Spleen (tissue), 11 donors: ENCODE measurements around the gene THNSL1. TPM values are rescaled to one million over a fixed set of nuclear protein-coding genes. Genes with fewer than 3 reads are reported as not detected.

Experiments
- DNase-seq: peaks from one replicate; pipeline ENCODE4 v3.0.0-alpha.2; 2020
- H3K27ac ChIP-seq, 8 donors: fragments of 200-600 bp; sonication (generic) in 7 of 8; 1 replicate in 4 of 8; 2 replicates in 4 of 8; pipeline versions ENCODE4 v1.5.0 to v1.8.0; 2016 to 2021; ENCODE audit warnings: inconsistent platforms in 4 of 8, mild to moderate bottlenecking in 4 of 8, moderate library complexity in 1 of 8
- H3K27me3 ChIP-seq, 7 donors: fragments of 200-600 bp; sonication (generic) in 6 of 7; replicated peaks in 1 of 7; 1 replicate in 4 of 7; 2 replicates in 3 of 7; pipeline versions ENCODE4 v1.5.0 to v1.8.0; 2016 to 2021; ENCODE audit warnings: inconsistent platforms in 3 of 7, mild to moderate bottlenecking in 1 of 7
- H3K36me3 ChIP-seq, 6 donors: fragments of 200-600 bp; sonication (generic) in 5 of 6; 1 replicate in 4 of 6; 2 replicates in 2 of 6; pipeline versions ENCODE4 v1.5.0 to v1.8.0; 2016 to 2021; ENCODE audit warnings: inconsistent platforms in 2 of 6
- H3K4me1 ChIP-seq, 6 donors: fragments of 200-600 bp; sonication (generic) in 5 of 6; 1 replicate in 3 of 6; 2 replicates in 3 of 6; pipeline versions ENCODE4 v1.5.0 to v1.8.0; 2016 to 2021; ENCODE audit warnings: inconsistent platforms in 3 of 6
- H3K4me3 ChIP-seq, 8 donors: fragments of 200-600 bp; sonication (generic) in 7 of 8; 1 replicate in 4 of 8; 2 replicates in 4 of 8; pipeline versions ENCODE4 v1.5.0 to v1.8.0; 2016 to 2021; ENCODE audit warnings: inconsistent platforms in 4 of 8, mild to moderate bottlenecking in 4 of 8, moderate library complexity in 2 of 8
- H3K9me3 ChIP-seq, 8 donors: fragments of 200-600 bp; sonication (generic) in 7 of 8; 1 replicate in 4 of 8; 2 replicates in 4 of 8; pipeline versions ENCODE4 v1.5.0 to v1.8.0; 2016 to 2021; ENCODE audit warnings: inconsistent platforms in 4 of 8
- POLR2A ChIP-seq, 3 donors: fragments of 450-650 bp; IDR thresholded peaks; one replicate each; pipeline ENCODE4 v1.5.1; 2017; ENCODE audit warnings: antibody characterized with exemption in 3 of 3, mild to moderate bottlenecking in 1 of 3
- POLR2AphosphoS5 ChIP-seq, 3 donors: sonication (generic); formaldehyde crosslinking; IDR thresholded peaks; one replicate each; pipeline ENCODE4 v1.5.1; 2017; ENCODE audit warnings: antibody characterized with exemption in 3 of 3
- WGBS, 5 donors: extraction: QIAGEN DNeasy Blood & Tissue Kit in 3 of 5; methylation state at CpG; one replicate each; pipeline versions ENCODE4 v1.1.5 to v1.1.7; 2013 to 2018; 5-methylcytosine and 5-hydroxymethylcytosine counted together
- intact Hi-C: fragments of 100-400 bp; cut with DNase I; formaldehyde crosslinking; loops from one replicate; pipeline ENCODE4 v1.15.0; 2023; ENCODE audit warnings: low total_unique reads
- polyA plus RNA-seq, 3 donors: library from polyadenylated mRNA; stranded (reverse); fragments of 200-250 nt; gene quantifications; one replicate each; pipeline ENCODE4 v1.2.1, GENCODE V29; 2013
- total RNA-seq, 7 donors: library from RNA; depleted of rRNA in 3 of 7; stranded (reverse); fragments of >200 nt in 3 of 7; fragmentation: NEBNext Ultra II Directional in 4 of 7; extraction: Animal tissue kit (Norgen Biotek cat#: 25700) in 4 of 7; gene quantifications; one replicate each; pipeline versions ENCODE4 v1.1.0 to v1.2.1, GENCODE V29; 2016 to 2021
- TF ChIP-seq, protein P1 (sequence below), 11 experiments: fragments of 200-600 bp in 7 of 11; fragments of 450-650 bp in 4 of 11; sonication (generic) in 4 of 11; IDR thresholded peaks in 8 of 11; conservative IDR thresholded peaks in 3 of 11; 1 replicate in 7 of 11; 2 replicates in 4 of 11; pipeline versions ENCODE4 v1.4.0 to v1.8.0; 2016 to 2021; ENCODE audit warnings: antibody characterized with exemption in 11 of 11, inconsistent platforms in 4 of 11, mild to moderate bottlenecking in 1 of 11
- donor health status: healthy with polysubstance abuse.
- donor health status: DM: no; HTN: no; CAD: no; lungs with moderate emphysema.
- donor health status: DM: no; HTN: no; CAD: no.
- donor health status: Bipolar disorder and iron deficiency.
- donor health status: healthy.
- donor health status: DM: no; HTN: no; CAD: no.
- donor health status: DM: yes; HTN: yes; CAD: no.

The THNSL1 gene
- total and polyA plus RNA-seq, 10 donors = 1.5 to 4.3 (median 2.8) TPM

DNA sequence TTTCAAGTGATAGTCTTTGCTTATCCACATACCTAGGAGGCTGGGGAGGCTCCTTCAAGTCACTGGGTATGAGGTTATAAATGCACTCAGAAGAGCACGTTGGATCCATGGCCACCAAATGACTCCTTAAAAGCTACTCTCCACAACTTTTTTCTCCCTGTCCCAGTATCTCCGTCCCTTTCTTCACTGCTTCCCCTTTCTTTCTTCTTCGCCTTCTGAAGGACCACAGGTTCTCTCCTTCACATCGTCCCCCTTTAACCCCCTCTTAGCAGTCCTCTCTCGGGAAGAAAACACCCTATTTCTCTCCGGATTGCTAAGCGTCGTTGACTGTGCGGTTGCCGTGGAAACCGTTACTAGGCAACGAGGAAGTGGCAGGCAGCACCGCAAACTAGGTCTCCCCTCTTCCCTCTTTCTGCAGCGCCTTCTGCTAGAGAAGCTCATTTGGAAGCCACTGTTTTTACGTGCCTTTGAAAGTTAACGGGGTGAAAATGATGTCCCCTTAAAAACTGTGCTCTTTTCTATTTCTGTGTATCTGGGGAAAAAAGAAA lies 510 bp upstream of the THNSL1 start, which contains the start of gene ENKUR:
TSS of gene ENKUR (minus strand) at position 331 of the 548 bp plus-strand sequence. CDS start at position 109, 222 bp downstream.
- WGBS, 5 donors = 0 to 1% (median 1%) methylated on average over 16 of the region's 16 CpGs
- peak; percentile 95 for DNase-seq
- peak within 1 kb of the TSS; percentile 71 to 91 (median 80) for H3K4me3 ChIP-seq
- H3K27me3 ChIP-seq = no peaks in the 10 kb centered on the region
- no peaks in the 10 kb centered on the region for H3K36me3 ChIP-seq
- peak within 1 kb of the TSS; percentile 88 to 93 (median 90) for H3K27ac ChIP-seq
- H3K9me3 ChIP-seq = no peaks in the 10 kb centered on the region
- intact Hi-C loops = loop anchor here (10.0 kb wide), 1 partner anchor 291 kb away; the partner anchor contains the start of gene ARHGAP21
- peaks cover 7 to 26% (median 18%) of the 10 kb centered on the region in 6 donors for H3K4me1 ChIP-seq
- TF ChIP-seq POLR2AphosphoS5 (IDR thresholded peaks at IDR 0.05) = no peak
- TF ChIP-seq POLR2A (IDR thresholded peaks at IDR 0.05) = no peak
- TF ChIP-seq, protein P1, sequence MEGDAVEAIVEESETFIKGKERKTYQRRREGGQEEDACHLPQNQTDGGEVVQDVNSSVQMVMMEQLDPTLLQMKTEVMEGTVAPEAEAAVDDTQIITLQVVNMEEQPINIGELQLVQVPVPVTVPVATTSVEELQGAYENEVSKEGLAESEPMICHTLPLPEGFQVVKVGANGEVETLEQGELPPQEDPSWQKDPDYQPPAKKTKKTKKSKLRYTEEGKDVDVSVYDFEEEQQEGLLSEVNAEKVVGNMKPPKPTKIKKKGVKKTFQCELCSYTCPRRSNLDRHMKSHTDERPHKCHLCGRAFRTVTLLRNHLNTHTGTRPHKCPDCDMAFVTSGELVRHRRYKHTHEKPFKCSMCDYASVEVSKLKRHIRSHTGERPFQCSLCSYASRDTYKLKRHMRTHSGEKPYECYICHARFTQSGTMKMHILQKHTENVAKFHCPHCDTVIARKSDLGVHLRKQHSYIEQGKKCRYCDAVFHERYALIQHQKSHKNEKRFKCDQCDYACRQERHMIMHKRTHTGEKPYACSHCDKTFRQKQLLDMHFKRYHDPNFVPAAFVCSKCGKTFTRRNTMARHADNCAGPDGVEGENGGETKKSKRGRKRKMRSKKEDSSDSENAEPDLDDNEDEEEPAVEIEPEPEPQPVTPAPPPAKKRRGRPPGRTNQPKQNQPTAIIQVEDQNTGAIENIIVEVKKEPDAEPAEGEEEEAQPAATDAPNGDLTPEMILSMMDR (IDR thresholded peaks at IDR 0.05 in 8 of 11, conservative IDR thresholded peaks at IDR 0.05 in 3 of 11) = no peak

DNA sequence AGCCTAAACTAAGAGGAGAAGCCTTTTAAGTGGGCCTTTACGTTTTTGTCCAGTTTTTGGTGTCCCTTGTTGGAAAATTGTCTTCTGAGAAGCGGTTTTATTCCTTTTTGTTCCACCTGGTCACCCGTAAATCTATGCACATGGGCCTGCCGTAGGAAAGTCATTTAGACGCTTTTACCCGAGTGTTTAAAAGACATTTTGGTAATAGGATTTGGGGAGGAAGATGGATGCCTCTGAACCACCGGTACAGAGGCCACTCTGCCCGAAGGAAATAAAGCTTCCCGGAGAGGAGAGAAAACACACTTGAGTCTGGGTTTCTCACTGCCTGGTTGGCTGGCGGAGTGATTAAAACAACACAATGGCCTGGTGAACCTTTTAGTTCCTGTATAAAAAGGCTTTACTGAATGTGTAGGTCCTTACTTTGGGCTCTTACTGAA lies 760 bp downstream of the THNSL1 start:
- Histone ChIP-seq H3K27me3 (no peaks in the 10 kb centered on the region), H3K9me3 (no peaks in the 10 kb centered on the region), H3K27ac (peak overlapping the region; percentile 88 to 93 (median 90)), H3K4me1 (peaks cover 7 to 26% (median 18%) of the 10 kb centered on the region in 6 donors), H3K36me3 (no peaks in the 10 kb centered on the region), H3K4me3 (peak overlapping the region; percentile 71 to 91 (median 80))
- intact Hi-C loops = loop anchor here (10.0 kb wide), 1 partner anchor 292 kb away; the partner anchor contains the start of gene ARHGAP21
- DNase-seq = no peak
- 3 to 4% (median 3%) methylated on average over 10 of the region's 10 CpGs for WGBS, 5 donors
- TF ChIP-seq POLR2AphosphoS5 (IDR thresholded peaks at IDR 0.05) (no peak), POLR2A (IDR thresholded peaks at IDR 0.05) (no peak)
- TF ChIP-seq, protein P1 (IDR thresholded peaks at IDR 0.05 in 8 of 11, conservative IDR thresholded peaks at IDR 0.05 in 3 of 11) = no peak

DNA sequence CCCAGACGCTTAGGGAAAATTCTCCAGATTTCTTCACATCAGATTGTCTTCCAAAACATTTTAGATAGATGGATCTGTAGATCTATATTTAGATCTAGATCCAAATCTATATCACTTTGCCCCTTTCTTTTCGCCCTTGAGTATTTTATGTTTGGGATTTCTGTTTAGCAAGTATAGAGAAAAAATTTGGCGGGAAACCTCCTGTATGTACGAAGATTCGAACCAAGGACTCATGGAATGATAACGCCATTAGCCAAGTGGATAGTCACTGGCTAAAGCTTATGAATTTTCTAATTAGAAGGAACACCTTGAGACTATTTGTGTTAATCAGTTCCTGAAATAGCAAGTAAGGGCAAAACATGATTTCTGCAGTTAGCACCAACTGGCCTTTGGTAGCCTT lies 1.2 kb downstream of the THNSL1 start:
- 90 to 97% (median 93%) methylated on average over 6 of the region's 6 CpGs for WGBS, 5 donors
- no peak for DNase-seq
- TF ChIP-seq, protein P1 (IDR thresholded peaks at IDR 0.05 in 8 of 11, conservative IDR thresholded peaks at IDR 0.05 in 3 of 11) = no peak
- TF ChIP-seq POLR2A (IDR thresholded peaks at IDR 0.05) = no peak
- no peak for TF ChIP-seq POLR2AphosphoS5 (IDR thresholded peaks at IDR 0.05)
- no peaks in the 10 kb centered on the region for H3K36me3 ChIP-seq
- peak overlapping the region in 5 of 8 donors; percentile 71 to 91 (median 82) for H3K4me3 ChIP-seq
- H3K4me1 ChIP-seq = peaks cover 7 to 26% (median 18%) of the 10 kb centered on the region in 6 donors
- peak overlapping the region; percentile 88 to 93 (median 90) for H3K27ac ChIP-seq
- no peaks in the 10 kb centered on the region for H3K9me3 ChIP-seq
- intact Hi-C loops = loop anchor here (10.0 kb wide), 1 partner anchor 293 kb away; the partner anchor contains the start of gene ARHGAP21
- H3K27me3 ChIP-seq = no peaks in the 10 kb centered on the region

DNA sequence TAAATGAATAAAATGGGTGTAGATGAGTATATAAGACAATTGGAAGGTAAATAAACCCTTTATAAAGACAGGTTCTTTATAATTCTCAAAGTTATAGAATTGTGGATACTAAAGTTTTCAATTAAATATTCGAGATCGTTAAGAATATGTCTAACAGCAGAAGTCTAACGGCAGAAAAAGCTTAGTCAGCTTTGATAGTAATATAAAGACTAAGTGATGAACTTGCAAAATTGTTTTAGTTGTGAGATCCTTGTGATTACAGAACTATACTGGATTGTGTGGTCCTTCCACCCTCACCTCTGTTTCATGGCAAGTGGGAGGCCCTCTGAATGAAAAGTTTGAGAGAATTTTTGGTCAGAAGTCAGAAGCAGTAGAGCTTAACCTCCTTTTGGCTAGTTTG lies 2.3 kb downstream of the THNSL1 start:
- Histone ChIP-seq H3K36me3 (no peaks in the 10 kb centered on the region), H3K4me3 (no peak overlapping the region), H3K27me3 (no peaks in the 10 kb centered on the region), H3K4me1 (peaks cover 7 to 30% (median 21%) of the 10 kb centered on the region in 6 donors), H3K9me3 (no peaks in the 10 kb centered on the region), H3K27ac (no peak overlapping the region)
- no peak for DNase-seq
- intact Hi-C loops = loop anchor here (10.0 kb wide), 1 partner anchor 294 kb away; the partner anchor contains the start of gene ARHGAP21
- 91 to 97% (median 95%) methylated on average over 3 of the region's 3 CpGs for WGBS, 5 donors
- no peak for TF ChIP-seq POLR2A (IDR thresholded peaks at IDR 0.05)
- TF ChIP-seq, protein P1 (IDR thresholded peaks at IDR 0.05 in 8 of 11, conservative IDR thresholded peaks at IDR 0.05 in 3 of 11) = no peak
- TF ChIP-seq POLR2AphosphoS5 (IDR thresholded peaks at IDR 0.05) = no peak
